Activated naive CD4-positive, alpha-beta T cell treated with anti-CD3 and anti-CD28 coated beads for 36 hours (primary cell): ENCODE measurements around the gene OR5B3. TPM values are rescaled to one million over a fixed set of nuclear protein-coding genes. Genes with fewer than 3 reads are reported as not detected.
"Not testable (repeated sequence)": the region's sequence is repeated elsewhere in the genome, so short reads cannot be mapped to it uniquely, and the experiment has no call there.

Experiments used
- CTCF ChIA-PET: fragments of 350-600 bp; sonication (Branson Sonifier 250); formaldehyde crosslinking; loops from one replicate; lab custom pipeline; 2021; ENCODE audit warnings: antibody characterized with exemption; lab: Charles Lee
- DNase-seq: peaks from one replicate; pipeline ENCODE4 v3.0.0-alpha.2; 2020
- H3K27ac Mint-ChIP-seq: one replicate; pipeline ENCODE4 v1.8.0; 2021; ENCODE audit warnings: mild to moderate bottlenecking, mixed read lengths
- H3K27me3 Mint-ChIP-seq: one replicate; pipeline ENCODE4 v1.8.0; 2021; ENCODE audit warnings: low read depth, mixed read lengths
- H3K36me3 Mint-ChIP-seq: one replicate; pipeline ENCODE4 v1.8.0; 2021; ENCODE audit warnings: low read depth, mixed read lengths
- H3K4me1 Mint-ChIP-seq: one replicate; pipeline ENCODE4 v1.8.0; 2021; ENCODE audit warnings: low read depth, mixed read lengths
- H3K4me3 Mint-ChIP-seq: one replicate; pipeline ENCODE4 v1.8.0; 2021; ENCODE audit warnings: mild to moderate bottlenecking, moderate library complexity, mixed read lengths
- H3K9me3 Mint-ChIP-seq: one replicate; pipeline ENCODE4 v1.8.0; 2021; ENCODE audit warnings: mixed read lengths
- intact Hi-C: fragments of 100-400 bp; cut with micrococcal nuclease; formaldehyde crosslinking; loops from one replicate; pipeline ENCODE4 v1.15.1; 2023
- total RNA-seq, 2 experiments: library from RNA; stranded (reverse); gene quantifications; one replicate each; pipeline ENCODE4 v1.2.3, GENCODE V29; 2021

Gene OR5B3
- total RNA-seq: not detected

DNA sequence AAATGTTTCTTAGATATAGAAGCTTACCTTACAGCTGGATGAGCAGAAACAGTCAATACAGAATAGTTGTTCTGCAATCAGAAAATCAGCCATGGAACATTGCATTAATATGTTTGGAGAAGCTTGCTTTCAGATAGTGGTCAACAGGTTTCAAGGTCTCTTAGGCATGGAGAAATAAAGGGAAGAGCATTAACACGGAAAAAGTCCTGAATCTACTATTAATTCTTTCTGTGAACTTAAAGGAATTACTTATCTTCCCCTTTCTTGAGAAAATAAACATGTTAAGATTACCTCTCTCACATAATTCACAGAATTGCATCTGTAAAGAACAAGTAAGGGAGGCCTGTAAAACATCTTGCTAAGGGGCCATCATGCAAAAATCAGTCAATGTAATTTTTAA is at the start of gene OR5B3:
OR5B3 (minus strand) TSS at position 101 of the 400 bp plus-strand sequence. CDS start 3,465 bp downstream, outside the sequence.
- peaks cover 11% of the 10 kb centered on the region for H3K27me3 Mint-ChIP-seq
- DNase-seq: no peak
- H3K9me3 Mint-ChIP-seq: peaks cover 28% of the 10 kb centered on the region
- intact Hi-C loops: no loop called here
- no peaks in the 10 kb centered on the region for H3K4me1 Mint-ChIP-seq
- no peak within 1 kb of the TSS for H3K4me3 Mint-ChIP-seq
- CTCF ChIA-PET: no interaction called here
- H3K27ac Mint-ChIP-seq: no peak within 1 kb of the TSS
- H3K36me3 Mint-ChIP-seq: peaks cover 3% of the 10 kb centered on the region

DNA sequence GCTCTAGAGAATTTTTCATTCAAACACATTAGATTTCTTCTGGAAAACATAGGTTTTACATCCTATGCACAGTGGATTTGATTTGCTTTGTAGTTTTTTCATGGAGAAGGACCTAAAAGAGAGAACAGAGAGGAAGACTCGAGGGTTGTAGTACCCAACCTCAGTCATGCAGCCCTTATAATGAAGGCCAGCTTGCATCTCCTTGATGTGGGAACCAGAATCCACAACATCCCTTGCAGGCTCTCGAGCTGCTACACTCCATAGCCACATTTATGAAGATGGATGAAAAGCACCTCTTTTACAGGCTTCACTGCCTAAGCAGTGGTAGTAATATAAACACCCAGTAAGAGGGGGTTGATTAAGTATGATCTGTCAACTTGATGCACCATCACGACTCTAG is 44.9 kb upstream of the OR5B3 start:
- no peaks in the 10 kb centered on the region for H3K36me3 Mint-ChIP-seq
- CTCF ChIA-PET: no interaction called here
- intact Hi-C loops: no loop called here
- no peaks in the 10 kb centered on the region for H3K9me3 Mint-ChIP-seq
- no peak overlapping the region for H3K4me3 Mint-ChIP-seq
- no peak overlapping the region for H3K27ac Mint-ChIP-seq
- peaks cover 4% of the 10 kb centered on the region for H3K27me3 Mint-ChIP-seq
- no peaks in the 10 kb centered on the region for H3K4me1 Mint-ChIP-seq
- DNase-seq: no peak

DNA sequence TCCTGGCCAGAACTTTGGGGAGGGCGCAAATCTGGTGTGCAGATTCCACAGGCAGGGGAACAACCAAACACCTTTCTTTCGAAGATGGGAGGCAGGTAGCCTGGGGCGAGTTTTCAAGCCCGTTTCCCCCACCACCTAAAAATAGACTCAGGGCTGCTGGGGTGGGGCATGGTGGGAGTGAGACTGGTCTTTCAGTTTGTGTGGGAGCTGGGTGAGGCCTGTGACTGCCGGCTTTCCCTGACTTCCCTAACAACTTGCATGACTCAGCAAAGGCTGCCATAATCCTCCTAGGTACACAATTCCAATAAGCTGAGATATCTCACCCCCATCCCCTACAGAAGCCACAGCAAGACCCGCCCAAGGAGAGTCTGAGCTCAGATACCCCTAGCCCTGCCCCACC is 39.6 kb upstream of the OR5B3 start:
- Mint-ChIP-seq H3K27ac (no peak overlapping the region), H3K9me3 (peaks cover 7% of the 10 kb centered on the region), H3K36me3 (peaks cover 2% of the 10 kb centered on the region), H3K4me3 (no peak overlapping the region), H3K27me3 (peaks cover 6% of the 10 kb centered on the region), H3K4me1 (no peaks in the 10 kb centered on the region)
- intact Hi-C loops: no loop called here
- CTCF ChIA-PET: no interaction called here
- DNase-seq: no peak

DNA sequence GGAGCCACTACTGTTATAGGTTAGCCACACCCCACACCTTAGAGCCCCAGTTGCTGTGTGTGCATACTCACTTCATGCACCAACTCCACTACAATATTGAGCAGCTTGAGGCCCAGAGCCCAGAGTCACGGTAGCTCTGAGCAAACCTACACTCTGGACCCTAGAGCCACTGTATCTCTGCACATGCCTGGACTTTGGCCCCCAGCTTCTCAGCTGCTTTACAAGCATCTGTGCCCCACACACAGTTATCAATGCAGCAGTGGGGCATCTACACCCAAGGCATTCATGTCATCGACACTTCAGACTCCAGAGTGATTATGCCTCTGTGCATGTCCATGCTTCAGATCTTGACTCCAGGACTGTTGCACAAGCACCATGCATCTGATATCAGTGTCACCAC is 37.6 kb upstream of the OR5B3 start:
- H3K36me3 Mint-ChIP-seq: peaks cover 2% of the 10 kb centered on the region

DNA sequence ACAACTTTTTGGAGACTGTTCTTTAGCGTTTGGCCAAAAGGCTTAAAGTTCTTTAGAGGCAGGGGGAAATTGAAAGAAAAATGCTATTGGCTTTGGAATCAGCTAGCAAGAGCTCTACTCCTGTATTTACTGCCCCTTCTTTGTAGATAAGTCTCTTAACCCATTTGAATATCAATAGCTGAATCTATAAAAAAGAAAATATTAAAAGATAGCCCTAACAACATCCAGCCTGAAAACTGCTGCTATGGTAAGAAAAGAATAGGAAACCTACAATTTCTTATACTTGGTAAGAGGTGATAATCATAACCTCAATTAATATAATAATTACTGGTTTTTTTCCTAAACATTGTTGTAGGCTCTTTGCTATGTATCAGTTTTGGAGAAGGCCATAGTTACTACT is 35.5 kb upstream of the OR5B3 start, which contains the start of gene OR5B12:
OR5B12 (minus strand) TSS at position 101 of the 400 bp plus-strand sequence. CDS start 2,085 bp downstream, outside the sequence.
- Mint-ChIP-seq H3K9me3 (peaks cover 7% of the 10 kb centered on the region), H3K27me3 (peaks cover 3% of the 10 kb centered on the region), H3K4me3 (no peak within 1 kb of the TSS), H3K27ac (no peak within 1 kb of the TSS), H3K4me1 (no peaks in the 10 kb centered on the region), H3K36me3 (peaks cover 2% of the 10 kb centered on the region)
- intact Hi-C loops: no loop called here
- no peak for DNase-seq
- CTCF ChIA-PET: no interaction called here

More for the DNA sequence above, 37.6 kb upstream of the OR5B3 start:
- intact Hi-C loops: no loop called here
- peaks cover 4% of the 10 kb centered on the region for H3K27me3 Mint-ChIP-seq
- H3K4me1 Mint-ChIP-seq: no peaks in the 10 kb centered on the region
- CTCF ChIA-PET: no interaction called here
- no peak for DNase-seq
- no peak overlapping the region for H3K4me3 Mint-ChIP-seq
- H3K9me3 Mint-ChIP-seq: peaks cover 7% of the 10 kb centered on the region
- H3K27ac Mint-ChIP-seq: no peak overlapping the region

DNA sequence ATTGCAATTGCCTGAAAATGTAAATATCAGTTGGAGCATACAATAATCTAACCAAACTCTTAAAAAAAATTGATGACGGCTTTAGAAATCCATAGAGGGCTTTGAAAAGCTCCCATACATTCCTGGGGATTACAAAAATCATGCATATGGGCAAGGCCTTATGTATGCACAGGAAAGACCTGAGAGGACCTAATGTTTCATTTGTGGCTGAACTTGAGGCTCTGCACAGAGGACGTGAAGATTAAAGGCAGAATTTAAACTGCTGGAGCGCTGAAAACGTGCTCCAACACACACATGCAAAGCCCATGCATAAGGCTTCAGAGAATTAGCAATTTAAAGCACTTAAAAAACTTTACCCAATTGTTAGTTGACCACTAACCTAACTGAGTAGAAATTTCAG is 31.8 kb upstream of the OR5B3 start:
- Mint-ChIP-seq H3K27ac (no peak overlapping the region), H3K36me3 (no peaks in the 10 kb centered on the region), H3K4me3 (no peak overlapping the region), H3K9me3 (no peaks in the 10 kb centered on the region), H3K27me3 (peaks cover 3% of the 10 kb centered on the region), H3K4me1 (no peaks in the 10 kb centered on the region)
- CTCF ChIA-PET: no interaction called here
- DNase-seq: no peak
- intact Hi-C loops: no loop called here

DNA sequence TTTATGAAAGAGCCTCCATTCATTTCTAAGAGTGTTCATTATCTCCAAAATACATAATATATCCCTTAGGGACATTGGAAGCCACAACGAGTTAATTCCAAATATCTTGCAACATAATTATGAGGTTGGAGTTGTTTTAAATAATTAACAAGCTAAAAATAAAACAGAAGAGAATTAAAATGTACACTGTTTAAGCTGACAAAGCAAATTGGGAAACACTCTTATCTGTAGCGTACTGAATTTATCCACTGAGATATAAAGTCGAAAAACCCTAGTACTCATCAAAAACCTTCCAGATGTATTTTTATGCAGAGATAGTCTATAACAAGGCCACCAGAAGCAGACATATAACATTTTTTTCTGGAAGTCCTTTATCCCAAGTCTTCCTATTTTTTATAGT is 27.5 kb upstream of the OR5B3 start:
- H3K27me3 Mint-ChIP-seq: peaks cover 4% of the 10 kb centered on the region
- intact Hi-C loops: no loop called here
- no peak overlapping the region for H3K27ac Mint-ChIP-seq
- H3K9me3 Mint-ChIP-seq: peaks cover under 1% of the 10 kb centered on the region
- no peak for DNase-seq
- no peaks in the 10 kb centered on the region for H3K4me1 Mint-ChIP-seq
- CTCF ChIA-PET: interaction anchor here (0.7 kb wide), 1 partner anchor 767 kb away, joined by 3 read pairs; no protein-coding TSS in a partner anchor
- no peaks in the 10 kb centered on the region for H3K36me3 Mint-ChIP-seq
- no peak overlapping the region for H3K4me3 Mint-ChIP-seq

DNA sequence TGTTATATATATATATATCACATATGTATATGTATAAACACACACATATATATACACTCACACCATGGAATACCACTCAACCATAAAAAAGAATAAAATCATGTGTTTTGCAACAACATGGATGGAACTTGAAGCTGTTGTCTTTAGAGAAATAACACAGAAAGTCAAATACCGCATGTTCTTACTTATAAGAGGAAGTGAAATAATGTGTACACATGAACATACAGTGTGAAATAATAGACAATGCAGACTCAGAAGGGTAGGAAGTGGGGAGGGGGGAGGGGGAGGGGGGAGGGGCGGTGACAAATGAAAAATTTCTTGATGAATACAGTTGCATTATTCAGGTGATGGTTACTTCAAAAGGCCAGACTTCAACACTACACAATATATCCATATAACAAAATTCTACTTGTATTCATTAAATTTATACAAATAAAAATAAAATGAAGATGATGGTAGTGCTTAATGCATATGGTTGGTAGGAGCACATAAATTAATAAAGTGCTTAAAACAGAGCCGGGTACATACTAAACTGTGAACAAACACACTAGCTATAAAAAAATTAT is 27.0 kb upstream of the OR5B3 start:
- CTCF ChIA-PET: interaction anchor here (0.7 kb wide), 1 partner anchor 768 kb away, joined by 3 read pairs; no protein-coding TSS in a partner anchor
- Mint-ChIP-seq H3K4me3 (no peak overlapping the region), H3K4me1 (no peaks in the 10 kb centered on the region), H3K27ac (no peak overlapping the region), H3K36me3 (no peaks in the 10 kb centered on the region), H3K27me3 (peaks cover 4% of the 10 kb centered on the region), H3K9me3 (peaks cover 5% of the 10 kb centered on the region)
- intact Hi-C loops: no loop called here
- DNase-seq: no peak

DNA sequence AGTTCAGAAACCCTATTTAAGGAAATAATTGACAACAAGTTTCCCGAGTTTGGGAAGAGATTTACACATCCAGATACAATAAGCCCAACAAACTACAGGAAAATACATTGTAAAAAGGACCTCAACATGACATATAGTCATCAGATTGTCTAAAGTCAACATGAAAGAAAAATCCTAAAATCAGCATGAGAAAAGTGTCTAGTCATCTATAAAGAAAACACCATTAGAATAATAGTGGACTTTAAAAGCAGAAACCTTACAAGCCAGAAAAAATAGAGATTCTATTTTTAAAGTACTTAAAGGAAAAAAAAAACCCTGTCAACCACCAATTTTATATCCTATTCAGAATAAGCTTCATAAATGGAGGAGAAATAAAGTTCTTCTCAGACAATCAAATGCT is 22.6 kb upstream of the OR5B3 start:
- no peak for DNase-seq
- Mint-ChIP-seq H3K27ac (no peak overlapping the region), H3K9me3 (peaks cover 6% of the 10 kb centered on the region), H3K27me3 (peaks cover 2% of the 10 kb centered on the region), H3K4me1 (no peaks in the 10 kb centered on the region), H3K4me3 (no peak overlapping the region), H3K36me3 (no peaks in the 10 kb centered on the region)
- intact Hi-C loops: no loop called here
- CTCF ChIA-PET: no interaction called here

DNA sequence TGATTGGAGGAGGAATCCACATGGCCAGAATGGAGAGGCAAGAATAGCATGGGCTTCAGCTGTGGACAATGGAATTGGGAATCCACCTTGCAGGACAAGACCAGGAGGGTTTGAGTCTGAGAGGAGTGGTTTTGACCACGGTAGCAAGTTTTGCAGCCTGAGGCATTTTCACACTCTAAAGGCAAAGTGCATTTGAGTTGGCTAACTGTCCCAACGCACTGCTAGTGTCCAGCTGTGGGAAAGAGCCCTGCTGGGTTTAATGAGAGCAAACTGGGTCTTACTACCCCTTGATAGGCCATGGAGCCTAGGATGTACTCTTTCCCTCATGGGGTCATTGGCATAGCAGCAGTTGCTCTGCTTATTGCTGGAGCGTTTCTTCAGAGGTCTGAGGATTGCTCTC is 21.3 kb upstream of the OR5B3 start, which contains the start of gene OR5B2:
OR5B2 (minus strand) TSS at position 101 of the 400 bp plus-strand sequence. CDS start 4,860 bp downstream, outside the sequence.
- peaks cover 4% of the 10 kb centered on the region for H3K27me3 Mint-ChIP-seq
- intact Hi-C loops: no loop called here
- H3K9me3 Mint-ChIP-seq: peaks cover 6% of the 10 kb centered on the region
- no peaks in the 10 kb centered on the region for H3K36me3 Mint-ChIP-seq
- CTCF ChIA-PET: no interaction called here
- no peak within 1 kb of the TSS for H3K4me3 Mint-ChIP-seq
- DNase-seq: no peak
- H3K4me1 Mint-ChIP-seq: no peaks in the 10 kb centered on the region
- H3K27ac Mint-ChIP-seq: no peak within 1 kb of the TSS

DNA sequence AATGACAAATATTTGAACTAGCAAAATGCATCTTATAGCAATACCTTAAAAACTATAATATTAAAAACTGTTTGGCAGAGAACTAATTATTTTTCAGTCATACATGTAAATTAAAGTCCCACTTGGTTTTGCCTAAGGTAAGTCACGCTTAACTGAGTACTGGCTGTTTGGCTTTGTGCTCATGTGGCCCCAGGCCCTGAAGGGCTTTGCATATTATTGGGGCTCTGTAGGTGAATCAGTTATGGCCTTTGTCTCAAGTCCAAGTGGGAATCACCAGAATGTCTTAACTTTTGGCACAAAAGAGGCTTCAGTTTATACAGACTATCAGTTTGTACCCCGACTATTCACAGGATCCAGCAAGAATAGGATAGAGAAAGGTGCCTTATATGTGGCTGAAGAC is 7.1 kb downstream of the OR5B3 start:
- DNase-seq, CTCF ChIA-PET, H3K27me3 Mint-ChIP-seq, H3K4me1 Mint-ChIP-seq, H3K9me3 Mint-ChIP-seq, H3K36me3 Mint-ChIP-seq, H3K27ac Mint-ChIP-seq, H3K4me3 Mint-ChIP-seq: not testable (repeated sequence)
- intact Hi-C loops: loop anchor here (10.0 kb wide), 1 partner anchor 125 kb away; no protein-coding TSS in a partner anchor

DNA sequence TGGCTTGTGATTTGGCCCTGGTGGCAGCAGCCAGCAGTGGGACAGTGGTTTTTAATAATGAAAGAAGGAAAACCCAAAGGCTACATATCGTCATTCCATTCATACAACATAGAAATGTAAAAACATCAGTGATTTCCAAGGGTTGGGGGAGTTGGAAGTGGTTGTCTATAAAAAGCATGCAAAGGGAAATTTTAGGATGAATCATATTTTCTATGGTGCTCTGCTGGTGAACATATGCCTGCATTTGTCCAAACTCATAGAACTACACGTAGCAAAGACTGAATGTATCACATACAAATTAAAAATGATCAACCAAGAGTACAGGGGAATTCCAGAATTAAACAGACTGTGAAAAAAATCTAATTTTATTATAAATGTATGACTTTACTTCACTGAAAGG is 11.1 kb downstream of the OR5B3 start:
- no peaks in the 10 kb centered on the region for H3K27me3 Mint-ChIP-seq
- H3K4me3 Mint-ChIP-seq: no peak overlapping the region
- H3K4me1 Mint-ChIP-seq: peaks cover 9% of the 10 kb centered on the region
- no peak for DNase-seq
- no peaks in the 10 kb centered on the region for H3K36me3 Mint-ChIP-seq
- peaks cover 6% of the 10 kb centered on the region for H3K9me3 Mint-ChIP-seq
- peak overlapping the region; percentile 33 for H3K27ac Mint-ChIP-seq
- CTCF ChIA-PET: no interaction called here
- intact Hi-C loops: loop anchor here (10.0 kb wide), 1 partner anchor 129 kb away; no protein-coding TSS in a partner anchor

DNA sequence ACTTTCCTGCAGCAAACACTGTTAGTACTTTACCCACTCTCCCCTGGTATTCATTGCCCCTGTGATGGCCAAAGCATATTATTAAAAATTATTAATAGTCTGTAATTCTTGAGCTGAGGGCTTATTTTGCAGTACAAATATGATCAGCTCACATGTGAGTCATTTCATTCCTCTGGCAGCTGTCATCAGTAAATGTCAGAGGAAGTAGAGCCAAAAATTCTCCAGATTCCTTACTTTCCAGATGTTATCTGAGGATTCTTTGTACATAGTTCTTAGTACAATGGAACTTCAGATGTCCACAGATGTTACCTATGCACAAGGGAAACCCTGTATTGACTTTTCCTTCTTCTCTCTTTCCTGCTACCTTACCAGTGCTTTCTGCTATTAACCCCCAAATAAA is 12.5 kb downstream of the OR5B3 start:
- DNase-seq: no peak
- H3K36me3 Mint-ChIP-seq: no peaks in the 10 kb centered on the region
- H3K4me1 Mint-ChIP-seq: peaks cover 9% of the 10 kb centered on the region
- intact Hi-C loops: loop anchor here (10.0 kb wide), 1 partner anchor 131 kb away; no protein-coding TSS in a partner anchor
- CTCF ChIA-PET: no interaction called here
- peaks cover 6% of the 10 kb centered on the region for H3K9me3 Mint-ChIP-seq
- H3K27me3 Mint-ChIP-seq: peaks cover 2% of the 10 kb centered on the region
- no peak overlapping the region for H3K4me3 Mint-ChIP-seq
- H3K27ac Mint-ChIP-seq: no peak overlapping the region
